ENCODE measurements around the gene MSMB.
"Not testable (repeated sequence)": the region's sequence is repeated elsewhere in the genome, so short reads cannot be mapped to it uniquely, and the experiment has no call there.

GRCh38 chr10:46057927-46058326, 11.9 kb upstream of the MSMB start:
- TF ChIP-seq CTCF, EZH2 (IDR thresholded peaks at IDR 0.05): not testable (repeated sequence)
